DMS53 (cell line): Measurements from ENCODE around the gene PA2G4.
A peak's percentile ranks its signal among the peaks of the same experiment; 100 is the strongest.

Source experiments
- DNase-seq: peaks from one replicate; lab custom pipeline; 2025; lab: John Stamatoyannopoulos, UW

PA2G4 gene

DNA sequence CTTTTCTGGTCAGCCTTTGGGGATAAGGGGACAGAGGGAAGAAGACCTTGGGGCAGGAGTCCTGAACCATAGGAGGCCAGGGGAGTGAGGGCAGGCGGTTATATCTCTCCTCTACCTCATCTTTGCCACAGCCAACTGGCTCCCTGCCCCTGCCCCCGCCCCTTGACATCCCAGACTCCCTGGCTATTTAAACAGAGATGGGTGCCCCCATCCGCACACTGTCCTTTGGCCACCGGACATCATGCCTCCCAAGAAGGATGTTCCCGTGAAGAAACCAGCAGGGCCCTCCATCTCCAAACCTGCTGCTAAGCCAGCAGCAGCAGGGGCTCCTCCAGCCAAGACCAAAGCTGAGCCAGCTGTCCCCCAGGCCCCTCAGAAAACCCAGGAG, 49.3 kb downstream of the PA2G4 start:
- no peak for DNase-seq

DNA sequence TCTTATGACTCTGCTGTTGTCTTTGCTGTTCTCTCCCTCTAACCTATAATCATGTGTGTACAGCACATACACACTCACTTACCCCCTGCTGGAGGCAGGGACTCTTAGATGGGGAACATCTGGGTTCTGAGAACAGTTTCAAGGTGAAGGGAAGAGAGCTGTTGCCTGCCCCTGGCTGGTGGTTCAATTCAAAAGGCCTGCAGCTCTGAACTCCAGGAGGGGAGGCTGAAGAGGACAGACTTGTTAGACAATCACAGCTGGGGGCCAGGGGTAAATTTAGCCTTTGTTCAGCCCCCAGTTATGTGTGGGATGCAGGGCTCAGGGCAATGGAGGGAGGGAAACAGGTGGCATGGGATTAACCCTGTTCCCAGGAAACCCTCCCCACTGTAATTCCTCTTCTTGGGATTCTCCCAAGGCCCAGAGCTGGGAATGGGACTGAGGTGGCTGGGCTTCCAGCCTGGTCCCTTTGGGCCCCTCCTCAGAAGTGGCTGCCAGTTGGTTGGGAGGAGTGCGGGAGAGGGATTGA, 50.0 kb downstream of the PA2G4 start:
- no peak for DNase-seq

DNA sequence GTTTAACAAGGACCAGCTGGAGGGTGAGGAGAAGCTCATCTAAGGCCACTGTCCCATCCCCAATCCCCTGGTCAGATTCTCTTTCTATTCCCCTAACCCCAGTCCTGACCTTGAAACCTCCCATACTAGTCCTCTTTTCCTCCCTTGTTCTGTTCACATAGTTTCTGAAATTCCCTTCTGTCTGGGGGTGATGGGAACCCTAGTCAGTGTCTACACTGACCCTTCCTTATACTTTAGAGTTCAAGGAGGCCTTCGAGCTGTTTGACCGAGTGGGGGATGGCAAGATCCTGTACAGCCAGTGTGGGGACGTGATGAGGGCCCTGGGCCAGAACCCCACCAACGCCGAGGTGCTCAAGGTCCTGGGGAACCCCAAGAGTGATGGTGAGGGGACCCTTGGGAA, 50.5 kb downstream of the PA2G4 start:
- DNase-seq: no peak

DNA sequence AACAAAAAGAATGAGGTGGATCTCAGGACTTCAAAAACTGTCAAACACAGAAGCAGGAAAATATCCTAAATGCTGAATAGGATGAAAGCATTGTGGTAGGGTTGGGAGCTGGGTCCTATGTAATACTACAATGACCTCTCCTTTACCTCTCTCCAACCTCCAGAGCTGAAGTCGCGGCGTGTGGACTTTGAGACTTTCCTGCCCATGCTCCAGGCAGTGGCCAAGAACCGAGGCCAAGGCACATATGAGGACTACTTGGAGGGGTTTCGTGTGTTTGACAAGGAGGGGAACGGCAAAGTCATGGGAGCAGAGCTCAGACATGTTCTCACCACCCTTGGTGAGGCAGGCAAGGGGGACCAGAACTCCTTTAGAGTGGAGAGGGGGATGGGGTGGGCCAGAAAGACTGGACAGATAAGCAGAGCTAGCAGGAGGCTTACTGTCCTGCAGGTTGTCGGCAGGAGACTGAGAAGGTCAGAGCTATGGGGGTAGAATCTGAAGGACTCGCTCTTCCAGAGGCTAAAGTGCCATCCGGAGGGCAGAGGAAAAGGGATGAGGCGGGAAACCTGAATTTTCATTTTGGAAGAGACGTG, 51.0 kb downstream of the PA2G4 start:
- DNase-seq: no peak

DNA sequence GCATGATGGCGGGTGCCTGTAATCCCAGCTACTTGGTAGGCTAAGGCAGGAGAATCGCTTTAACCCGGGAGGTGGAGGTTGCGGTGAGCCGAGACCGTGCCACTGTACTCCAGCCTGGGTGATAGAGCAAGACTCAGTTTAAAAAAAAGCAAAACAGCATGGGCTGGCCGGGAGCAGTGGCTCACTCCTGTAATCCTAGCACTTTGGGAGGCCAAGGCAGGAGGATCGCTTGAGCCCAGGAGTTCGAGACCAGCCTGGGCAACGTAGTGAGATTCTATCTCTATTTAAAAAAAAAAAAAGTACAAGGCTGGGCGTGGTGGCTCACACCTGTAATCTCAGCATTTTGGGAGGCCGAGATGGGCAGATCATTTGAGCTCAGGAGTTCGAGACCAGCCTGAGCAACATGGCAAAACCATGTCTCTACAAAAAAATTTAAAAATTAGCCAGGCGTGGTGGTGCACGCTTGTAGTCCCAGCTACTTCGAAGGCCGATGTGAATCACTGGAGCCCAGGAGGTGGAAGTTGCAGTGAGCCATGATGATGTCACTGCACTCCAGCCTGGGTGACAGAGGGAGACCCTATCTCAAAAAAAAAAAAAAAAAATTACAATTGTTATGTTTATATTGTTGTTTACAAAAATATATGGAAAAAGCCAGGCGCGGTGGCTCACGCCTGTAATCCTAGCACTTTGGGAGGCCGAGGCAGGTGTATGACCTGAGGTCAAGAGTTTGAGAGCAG, 52.3 kb downstream of the PA2G4 start:
- DNase-seq: peak; percentile 42

DNA sequence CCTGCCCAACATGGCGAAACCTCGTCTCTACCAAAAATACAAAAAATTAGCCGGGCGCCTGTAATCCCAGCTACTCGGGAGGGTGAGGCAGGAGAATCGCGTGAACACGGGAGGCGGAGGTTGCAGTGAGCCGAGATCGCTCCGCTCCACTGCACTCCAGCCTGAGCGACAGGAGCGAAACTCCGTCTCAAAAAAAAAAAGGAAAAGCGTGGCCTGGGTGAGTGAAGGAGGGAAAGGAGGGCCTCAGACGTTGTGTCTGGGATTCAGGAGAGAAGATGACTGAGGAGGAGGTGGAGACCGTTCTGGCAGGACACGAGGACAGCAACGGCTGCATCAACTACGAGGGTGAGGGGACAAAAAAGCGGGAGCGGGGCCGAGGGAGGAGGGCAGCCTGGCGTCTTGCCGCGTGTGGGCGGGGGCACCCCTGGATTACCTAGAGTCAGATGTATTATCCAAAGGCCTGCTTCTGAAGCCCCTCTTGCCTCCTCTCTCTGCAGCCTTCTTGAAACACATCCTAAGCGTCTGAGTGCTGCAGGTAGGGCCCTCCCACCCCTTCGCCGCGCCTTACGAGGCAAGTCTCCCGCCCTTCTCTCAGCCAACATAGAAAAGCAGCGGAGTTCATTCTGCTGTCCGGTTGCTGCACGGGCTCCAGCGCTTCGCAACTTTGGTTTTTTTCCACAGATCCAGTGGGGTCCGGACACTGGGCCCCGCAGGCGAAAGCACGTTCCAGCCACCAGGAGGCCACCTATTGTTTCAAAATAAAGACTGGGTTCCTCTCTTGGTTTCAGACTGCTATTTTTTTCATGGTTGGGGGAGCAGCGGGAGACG, 53.1 kb downstream of the PA2G4 start:
- DNase-seq: peak; percentile 93

DNA sequence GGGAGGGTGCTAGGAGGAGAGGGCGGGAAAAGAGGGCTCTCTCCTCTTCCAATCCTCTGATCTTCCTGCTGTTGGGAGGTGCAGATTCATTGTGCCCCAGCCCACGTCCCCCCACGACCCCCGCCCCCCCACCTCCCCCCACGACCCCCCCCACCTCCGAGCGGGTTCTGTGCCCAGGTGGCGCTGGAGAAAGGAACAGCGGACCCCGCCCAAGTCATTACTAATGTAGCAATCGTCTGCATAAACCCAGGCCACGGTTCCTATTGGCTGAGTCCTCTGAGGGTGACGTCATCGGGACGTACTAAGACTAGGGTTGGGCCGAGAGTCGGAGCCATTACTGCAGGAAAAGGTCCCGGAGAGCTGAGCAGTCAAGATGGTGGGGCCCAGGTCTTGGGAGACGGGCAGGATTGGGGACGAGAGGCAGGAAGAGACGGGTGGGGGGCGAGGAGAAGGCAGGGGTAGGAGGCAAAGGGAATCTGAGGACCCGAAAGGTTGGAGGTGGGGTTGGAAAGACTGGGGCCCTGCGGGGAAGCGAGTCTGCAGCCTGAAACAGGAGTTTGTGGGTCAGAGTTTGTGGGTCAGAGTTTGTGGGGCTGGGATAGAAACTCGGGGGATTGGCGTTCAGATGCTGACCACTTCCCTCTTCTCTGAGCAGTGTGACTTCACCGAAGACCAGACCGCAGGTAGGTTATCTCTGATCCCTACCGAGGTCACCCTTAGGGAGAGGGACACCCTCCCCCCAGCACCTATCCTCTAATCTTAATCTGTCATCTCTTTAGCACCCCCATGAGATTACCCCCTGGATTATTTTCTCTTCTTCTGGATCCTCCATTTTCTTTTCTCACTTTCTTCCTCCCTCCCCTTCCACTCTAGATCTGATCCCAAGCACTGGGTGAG, 53.9 kb downstream of the PA2G4 start, which contains the start of gene MYL6:
MYL6 (plus strand) TSS at position 331 of the 897 bp plus-strand sequence; CDS start at position 374, 43 bp downstream.
- peak; percentile 99 for DNase-seq

DNA sequence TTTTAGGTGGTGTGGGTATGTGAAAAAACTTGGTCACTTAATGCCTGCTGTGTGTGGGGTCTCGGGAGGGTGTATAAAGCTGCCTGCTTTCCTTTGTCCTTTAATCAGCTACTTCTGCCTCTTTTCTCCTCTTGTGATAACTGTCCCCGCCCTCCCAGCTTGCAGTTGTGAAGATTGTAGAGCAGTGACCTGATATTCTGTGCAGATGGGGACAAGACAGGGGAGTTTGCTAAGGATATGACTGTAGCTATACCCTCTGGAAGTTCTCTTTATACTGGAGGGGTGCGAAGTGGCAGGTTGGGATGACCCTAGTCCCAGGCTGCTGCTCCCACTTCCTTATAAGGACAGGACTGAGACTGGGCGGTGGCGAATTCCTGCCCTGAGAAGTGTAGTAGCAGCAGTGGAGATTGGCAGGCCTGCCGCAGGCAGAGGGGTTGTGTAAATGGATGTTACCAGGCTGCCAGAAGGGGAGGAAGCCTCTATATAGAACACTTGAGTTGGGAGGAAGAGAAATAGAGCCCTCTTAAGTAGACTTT, 54.6 kb downstream of the PA2G4 start:
- DNase-seq: peak; percentile 70

DNA sequence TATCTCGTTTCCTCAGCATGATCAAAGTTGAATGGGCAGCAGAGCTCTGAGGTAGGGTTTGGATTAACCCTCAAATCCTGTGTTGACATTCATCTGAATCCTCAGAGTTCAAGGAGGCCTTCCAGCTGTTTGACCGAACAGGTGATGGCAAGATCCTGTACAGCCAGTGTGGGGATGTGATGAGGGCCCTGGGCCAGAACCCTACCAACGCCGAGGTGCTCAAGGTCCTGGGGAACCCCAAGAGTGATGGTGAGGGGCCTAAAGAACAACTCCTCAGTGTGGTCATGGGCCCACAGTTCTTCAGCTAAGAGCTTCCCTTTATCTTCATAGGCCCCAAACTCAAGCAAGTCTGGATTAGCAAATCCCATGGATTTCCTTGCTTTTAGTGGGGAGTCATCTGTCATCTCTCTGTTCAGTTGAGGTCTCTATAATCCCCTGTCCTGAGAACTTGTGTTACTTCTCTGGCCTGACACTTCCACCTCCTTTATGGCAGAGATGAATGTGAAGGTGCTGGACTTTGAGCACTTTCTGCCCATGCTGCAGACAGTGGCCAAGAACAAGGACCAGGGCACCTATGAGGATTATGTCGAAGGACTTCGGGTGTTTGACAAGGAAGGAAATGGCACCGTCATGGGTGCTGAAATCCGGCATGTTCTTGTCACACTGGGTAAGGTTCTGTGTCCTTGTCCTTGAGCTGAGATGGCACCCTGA, 55.3 kb downstream of the PA2G4 start:
- no peak for DNase-seq

DNA sequence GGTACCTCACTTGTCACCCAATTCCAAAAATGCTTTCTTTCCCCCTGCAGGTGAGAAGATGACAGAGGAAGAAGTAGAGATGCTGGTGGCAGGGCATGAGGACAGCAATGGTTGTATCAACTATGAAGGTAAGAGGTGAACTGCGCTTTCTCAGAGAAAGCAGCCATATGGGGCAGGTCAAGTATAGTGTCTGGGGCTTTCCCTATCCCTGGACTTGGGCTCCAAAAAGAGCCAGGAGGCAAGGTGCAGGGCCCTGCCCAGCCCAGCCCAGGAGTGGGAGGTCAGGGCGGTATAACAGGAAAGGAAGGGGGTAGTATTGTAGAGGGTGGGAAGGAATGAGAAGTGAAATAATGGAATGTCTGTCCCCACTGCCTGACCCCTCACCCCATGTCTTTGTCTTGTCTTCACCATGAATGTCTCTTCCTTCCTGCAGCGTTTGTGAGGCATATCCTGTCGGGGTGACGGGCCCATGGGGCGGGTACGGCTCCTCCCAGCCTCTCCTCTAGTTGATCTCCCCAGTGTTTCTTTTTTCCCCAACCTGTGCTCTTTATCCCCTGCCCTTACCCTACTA, 55.9 kb downstream of the PA2G4 start:
- DNase-seq: no peak

DNA sequence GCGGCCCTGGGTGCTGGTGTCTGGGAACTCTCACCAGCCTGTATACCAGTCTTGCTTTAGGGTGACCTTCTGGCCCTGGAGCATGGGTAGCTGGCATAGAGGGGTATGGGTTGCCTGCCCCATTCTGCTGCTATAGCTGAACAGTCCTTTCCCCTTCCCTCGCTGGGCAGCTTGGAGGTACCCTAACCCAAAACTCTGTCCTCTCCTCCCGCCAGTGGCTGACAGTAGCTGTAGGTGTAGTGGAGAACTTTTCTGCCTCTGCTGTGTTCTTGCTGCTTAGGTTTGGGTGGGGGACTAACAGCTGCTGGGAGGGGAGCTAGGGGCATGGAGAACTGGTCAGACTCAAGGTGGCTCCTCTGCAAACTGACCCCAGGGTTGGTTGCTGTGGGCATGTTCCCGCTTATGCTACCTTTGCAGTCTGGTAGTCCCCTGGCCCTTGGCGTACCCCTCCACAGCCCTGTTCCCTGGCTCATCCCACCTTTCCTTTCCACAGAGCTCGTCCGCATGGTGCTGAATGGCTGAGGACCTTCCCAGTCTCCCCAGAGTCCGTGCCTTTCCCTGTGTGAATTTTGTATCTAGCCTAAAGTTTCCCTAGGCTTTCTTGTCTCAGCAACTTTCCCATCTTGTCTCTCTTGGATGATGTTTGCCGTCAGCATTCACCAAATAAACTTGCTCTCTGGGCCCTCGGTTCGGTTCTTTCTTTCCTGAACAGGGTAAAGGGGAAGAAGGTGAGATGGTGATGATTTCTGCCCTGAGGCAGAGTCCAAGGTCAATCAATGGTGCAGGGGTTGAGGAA, 56.7 kb downstream of the PA2G4 start:
- DNase-seq: no peak

DNA sequence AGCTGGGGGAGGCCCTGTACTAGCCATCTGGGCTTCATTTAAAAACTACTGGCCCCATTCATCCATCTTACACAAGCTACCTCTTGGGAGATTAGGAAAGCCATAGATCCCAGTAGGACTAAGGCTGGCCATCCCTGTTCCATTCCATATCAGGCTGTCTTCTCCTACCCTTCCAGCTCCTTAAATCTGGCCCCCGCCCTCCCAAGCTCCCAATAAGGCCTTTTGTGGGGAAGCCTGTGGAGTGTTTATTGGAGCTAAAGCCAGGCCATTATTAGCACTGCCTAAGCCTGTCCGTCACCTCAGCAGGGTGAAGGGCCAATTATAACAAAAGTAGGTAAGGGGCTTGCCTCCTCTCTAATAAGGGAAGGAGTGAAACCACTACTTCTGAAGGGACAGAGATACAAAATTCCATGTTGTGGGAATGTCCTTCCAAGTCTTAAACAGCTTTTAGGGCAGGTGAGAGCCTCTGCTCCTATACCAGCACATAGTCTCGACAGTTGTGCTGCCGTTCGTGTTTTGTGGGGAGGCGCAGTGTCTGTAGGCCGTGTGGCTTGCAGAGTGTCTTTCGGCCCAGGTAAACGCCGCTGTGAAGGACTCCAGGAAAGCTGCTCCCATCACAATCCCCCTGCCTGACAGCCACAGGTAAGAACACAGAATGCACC, 57.5 kb downstream of the PA2G4 start:
- no peak for DNase-seq

DNA sequence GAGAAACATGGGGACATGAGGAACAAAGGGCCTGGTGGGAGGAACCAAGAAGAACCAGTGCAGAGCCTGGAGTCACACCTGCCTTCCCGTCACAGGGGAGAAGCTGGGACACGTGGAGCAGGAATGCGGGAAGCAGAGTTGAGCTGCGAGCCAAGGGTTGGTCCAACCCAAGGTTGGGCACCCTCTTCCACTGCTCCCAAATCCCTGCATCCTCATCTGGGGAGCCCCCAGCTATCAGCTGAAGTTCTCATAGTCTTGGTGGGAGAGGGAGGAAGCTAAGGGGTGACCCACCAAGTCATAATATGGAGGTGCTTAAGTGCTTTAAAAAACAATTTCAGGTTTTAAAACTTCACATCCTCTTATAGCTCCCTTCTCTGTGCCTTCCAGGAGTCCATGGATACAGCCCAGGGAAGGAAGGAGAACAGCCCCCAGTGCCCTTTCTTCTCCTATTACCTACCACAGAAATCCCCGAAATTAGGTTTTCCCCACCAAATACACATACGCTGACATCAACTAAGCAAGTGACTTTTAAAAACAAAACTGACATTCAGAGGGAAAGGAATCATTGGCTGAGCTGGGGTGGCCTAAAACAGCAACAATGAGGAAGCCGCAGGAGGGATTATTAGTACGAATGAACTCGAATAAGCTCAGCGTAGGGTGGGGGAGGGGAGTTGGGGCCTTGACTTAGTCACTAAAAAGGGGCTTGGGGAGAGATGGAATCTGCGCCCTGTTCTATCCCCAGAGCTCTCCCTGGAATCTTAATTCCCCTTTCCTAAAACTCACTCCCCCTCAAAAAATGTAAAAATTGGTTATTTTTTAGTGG, 58.3 kb downstream of the PA2G4 start:
- DNase-seq: peak; percentile 36
